HG03159 (cell line): ENCODE measurements around the gene KISS1R.
"Not testable (repeated sequence)": the region's sequence is repeated elsewhere in the genome, so short reads cannot be mapped to it uniquely, and the experiment has no call there.

ENCODE experiments used
- ATAC-seq: cut with Tn5 transposase; IDR thresholded peaks from one replicate; pipeline ENCODE4 v1.9.1; 2021; ENCODE audit warnings: mild to moderate bottlenecking, moderate library complexity; ENCODE audit not compliant: unreplicated experiment

Gene KISS1R

DNA sequence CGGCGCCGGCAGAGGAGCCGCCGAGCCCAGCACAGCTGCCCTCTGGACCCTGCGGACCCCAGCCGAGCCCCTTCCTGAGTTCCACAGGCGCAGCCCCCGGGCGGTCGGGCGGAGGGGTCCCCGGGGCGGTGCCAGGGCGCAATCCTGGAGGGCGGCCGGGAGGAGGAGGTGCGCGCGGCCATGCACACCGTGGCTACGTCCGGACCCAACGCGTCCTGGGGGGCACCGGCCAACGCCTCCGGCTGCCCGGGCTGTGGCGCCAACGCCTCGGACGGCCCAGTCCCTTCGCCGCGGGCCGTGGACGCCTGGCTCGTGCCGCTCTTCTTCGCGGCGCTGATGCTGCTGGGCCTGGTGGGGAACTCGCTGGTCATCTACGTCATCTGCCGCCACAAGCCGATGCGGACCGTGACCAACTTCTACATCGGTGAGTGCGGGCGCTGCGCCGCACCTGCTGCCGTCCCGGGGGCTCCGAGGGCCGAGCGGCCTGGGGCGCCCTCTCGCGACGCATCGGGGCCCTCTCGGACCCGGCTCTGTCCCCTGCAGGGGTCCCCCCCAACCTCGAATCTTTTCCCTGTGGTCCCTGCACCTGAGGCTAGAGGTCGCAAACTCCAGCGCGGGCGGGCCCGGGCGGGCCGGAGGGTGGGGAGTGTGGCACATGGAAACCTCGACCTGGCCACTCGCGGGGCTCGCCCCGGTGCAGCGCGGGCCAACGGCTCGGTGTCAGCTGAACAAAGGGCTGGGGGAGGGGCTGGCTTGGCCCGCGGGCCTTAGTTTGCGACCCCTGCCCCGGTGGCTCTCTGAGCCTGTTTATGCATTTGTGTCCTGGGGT lies at the start of gene KISS1R:
Gene KISS1R, plus strand, starts transcription at position 11 of the 829 bp plus-strand sequence. Its CDS starts 170 bp downstream, at position 181.
- no peak for ATAC-seq

DNA sequence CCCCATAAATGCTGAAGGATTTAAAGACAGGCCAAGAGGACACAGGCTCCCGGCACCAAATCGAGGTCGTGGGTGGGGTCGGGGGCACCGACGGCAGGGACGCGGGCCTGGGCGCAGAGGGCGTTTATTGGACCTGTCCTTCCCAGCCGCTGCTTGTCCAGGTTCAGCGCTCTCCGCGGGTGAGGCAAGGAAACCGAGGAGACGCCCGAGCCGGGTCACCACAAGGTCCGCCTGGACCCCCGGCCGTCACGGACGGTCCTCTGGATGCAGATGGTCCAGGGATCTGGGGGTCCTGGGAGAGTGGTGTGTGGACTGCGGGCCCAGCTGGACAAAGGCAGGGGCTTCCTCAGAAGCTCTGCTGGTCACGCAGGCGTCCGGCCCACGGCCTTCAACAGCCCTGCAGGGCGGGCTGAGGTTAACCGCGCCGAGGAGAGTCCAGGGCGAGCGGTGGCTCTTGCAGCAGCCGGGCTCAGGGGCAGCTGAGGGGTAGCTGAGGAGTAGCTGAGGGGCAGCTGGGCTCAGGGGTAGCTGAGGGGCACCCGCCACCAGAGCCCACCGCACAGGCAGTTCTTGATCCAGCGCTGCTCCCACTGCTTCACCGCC lies 49.2 kb upstream of the KISS1R start:
- ATAC-seq, result no peak

DNA sequence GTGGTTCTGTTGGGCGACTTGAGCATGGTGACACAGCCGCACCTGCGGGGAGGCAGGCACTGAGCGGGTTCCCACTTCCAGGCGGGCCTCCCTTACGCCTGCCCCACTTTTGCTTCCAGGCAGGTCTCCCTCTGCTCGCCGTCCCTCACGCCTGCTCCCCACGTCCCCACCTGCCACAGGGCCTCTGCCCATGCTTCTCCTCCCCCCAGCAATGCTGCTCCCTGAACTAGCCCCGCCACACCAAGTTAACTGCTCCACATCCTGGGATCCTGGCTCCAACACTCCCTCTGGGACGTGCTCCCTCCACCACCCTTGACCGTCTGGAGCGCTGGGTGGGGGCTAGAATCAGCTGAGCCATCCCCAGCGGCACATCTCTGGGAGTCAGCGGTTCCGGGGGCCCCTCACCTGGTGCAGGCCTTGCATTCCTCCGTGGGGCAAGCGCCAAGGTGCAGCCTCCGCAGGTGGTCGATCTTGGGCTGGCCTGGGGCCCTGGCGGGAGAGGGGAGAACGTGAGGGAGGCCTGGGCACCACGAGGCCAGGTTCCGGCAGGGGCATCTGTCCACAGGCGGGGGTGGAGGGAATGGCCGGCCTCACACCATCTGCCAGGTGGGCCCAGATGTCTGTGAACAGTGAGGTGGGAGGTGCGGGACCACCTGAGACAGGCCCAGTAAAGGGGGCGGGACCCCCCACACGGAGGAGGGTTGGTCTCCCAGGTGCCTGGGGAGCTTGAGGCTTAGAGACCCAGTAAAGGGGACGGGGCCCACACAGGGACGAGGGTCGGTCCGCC lies 48.5 kb upstream of the KISS1R start:
- ATAC-seq, result no peak

DNA sequence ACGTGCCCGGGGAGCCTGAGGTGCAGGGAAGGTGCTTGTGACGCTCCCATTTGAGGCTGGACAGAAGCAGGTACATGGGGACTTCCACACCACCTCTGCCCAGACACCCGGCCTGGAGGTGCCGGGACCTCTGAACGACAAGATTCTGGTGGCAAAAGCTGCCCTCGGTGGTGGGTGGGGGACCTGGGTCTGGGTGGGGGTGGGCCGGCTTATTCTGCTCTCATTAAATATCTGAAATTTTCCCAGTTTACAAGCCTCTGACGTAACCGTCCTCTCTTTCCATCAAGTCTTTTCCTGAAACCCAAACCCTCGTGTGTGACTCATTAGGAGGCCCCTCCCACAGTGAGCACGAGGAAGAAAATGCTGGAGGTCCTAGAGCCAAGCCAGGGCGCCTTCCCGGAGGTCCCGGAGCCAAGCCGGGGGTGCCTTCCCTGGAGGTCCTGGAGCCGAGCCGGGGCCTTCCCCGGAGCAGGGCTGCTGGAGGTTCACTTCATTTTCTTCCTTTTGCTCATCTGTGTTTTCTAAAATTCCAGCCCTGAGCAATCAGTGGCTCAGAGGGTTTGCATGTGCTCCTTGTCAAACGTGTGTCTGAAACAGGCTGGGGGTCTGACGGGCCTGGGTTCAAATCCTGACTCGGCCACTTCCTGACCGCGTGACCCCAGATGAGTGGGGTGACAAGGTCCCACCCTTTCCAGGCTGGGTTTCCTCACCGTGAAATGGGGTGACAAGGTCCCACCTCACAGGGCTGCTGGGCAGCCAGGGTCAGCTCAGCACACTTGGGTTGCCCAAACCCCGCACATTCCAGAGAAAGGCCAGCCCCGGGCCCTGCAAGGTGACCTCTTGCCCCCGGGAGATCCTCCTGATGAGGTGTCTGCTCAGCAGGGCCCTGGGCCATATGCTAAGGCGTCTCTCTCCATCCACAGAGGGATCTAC lies 47.6 kb upstream of the KISS1R start:
- ATAC-seq, result no peak

DNA sequence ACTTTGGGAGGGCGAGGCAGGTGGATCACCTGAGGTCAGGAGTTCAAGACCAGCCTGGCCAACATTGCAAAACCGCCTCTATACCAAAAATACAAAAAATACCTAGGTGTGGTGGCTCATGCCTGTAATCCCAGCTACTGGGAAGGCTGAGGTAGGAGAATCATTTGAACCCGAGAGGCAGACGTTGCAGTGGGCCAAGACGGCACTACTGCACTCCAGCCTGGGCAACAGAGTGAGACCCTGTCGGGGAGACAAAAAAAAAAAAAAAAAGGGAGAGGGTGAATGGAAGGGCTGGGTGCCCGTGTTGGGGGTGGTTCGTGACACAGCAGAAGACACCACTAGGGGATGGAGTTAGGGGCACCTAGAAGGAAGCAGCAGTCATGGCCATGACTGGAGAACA lies 46.8 kb upstream of the KISS1R start:
- ATAC-seq, result no peak

DNA sequence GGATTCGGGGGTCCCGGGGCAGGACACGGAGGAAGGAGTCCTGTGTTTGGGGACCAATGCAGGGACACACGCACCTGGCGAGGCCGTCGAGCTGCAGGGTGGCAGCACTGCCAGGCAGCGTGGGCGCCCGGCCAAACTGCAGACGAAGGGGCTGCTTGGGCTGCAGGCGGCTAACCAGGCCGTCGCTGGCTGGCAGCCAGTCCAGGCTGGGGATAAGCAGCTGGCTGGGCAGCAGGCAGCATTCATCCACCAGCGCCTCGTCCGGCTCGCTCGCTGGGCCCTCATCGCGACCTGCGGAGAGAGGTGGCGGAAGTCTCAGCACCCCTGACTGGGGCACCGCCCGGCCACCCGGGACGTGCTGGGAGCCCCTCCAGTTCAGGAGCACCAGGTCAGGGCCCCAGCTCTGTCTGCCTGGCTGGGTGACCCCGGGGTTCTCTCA lies 46.2 kb upstream of the KISS1R start:
- no peak for ATAC-seq

DNA sequence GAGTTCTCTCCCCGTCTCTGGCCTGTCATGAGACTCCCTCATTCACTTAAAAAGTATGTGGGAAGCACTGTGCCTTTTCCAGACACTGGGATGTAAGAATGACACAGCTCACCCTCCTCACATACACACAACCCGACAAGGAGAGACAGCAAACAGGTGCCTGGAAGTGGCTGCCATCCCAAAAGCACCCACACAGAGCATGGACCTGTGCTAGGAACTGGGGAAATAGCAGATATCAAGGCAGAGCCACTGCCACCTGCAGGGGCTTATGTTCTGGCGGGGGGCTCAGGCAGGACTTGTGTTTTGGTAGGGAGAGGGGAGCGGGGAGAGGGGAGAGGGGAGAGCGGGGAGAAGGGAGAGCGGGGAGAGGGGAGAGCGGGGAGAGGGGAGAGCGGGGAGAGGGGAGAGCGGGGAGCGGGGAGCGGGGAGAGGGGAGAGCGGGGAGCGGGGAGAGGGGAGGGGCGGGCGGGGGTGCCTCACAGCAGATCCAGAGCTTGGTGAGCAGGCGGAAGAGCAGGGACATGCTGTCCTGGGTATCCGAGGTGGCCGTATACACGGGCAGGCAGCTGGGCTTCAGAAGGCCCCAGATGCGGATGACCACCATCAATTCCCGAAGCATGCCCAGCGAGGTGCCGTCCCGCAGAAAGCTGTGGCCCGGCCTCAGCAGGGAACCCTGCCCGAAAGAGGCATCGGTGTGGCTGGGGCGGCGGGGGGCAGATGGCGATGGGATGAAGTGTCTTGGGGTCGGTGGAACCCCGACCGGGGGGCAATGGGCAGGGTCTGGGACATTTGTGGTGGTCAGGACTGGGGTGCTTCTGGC lies 45.5 kb upstream of the KISS1R start:
- ATAC-seq, result no peak

DNA sequence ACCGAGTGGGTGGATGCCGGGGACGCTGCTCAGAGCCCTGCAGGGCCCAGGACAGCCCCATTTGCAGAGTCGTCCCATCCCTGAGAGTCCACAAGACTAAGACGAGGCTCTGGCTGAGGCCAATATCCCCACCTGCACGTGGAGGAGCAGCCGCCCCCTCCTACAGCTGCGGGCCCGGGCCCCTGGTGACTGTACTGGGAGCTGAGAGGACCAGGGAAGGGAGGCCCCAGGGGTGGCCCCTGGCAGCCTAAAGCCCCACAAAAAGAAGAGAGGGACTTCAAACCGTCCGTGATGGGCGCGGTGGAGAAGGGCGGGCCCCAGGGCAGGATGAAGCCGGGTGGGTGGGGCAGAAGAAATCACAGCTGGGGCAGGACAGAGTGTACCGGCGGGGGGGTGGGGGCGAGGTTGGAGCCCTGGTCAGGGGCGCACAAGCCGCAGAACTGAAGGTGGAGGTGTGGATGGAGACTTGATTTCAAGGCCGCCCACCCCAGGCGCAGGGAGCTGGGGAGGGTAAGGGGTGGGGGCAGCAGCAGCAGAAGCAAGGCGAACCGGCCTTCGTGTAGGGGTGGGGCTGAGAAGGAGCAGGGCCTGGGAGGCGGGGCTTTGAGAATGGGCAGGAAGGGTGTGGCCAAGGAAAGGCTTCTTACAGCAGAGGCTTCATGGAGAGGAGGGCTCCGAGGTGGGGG lies 44.7 kb upstream of the KISS1R start:
- ATAC-seq, result no peak

DNA sequence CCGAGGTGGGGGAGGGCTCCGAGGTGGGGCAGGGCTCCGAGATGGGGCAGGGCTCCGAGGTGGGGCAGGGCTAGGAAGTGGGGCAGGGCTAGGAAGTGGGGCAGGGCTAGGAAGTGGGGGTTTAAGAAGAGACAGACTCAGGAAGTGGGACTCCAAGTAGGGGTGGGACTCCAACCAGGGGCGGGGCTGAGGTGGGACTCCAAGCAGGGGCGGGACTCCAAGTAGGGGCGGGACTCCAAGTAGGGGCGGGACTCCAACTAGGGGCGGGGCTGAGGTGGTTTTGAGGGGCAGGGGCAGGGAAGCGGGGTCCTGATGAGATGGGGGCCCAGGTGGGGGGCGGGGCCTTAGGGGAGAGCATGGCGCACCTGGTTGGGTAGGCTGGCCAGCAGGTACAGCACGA lies 44.0 kb upstream of the KISS1R start:
- no peak for ATAC-seq

DNA sequence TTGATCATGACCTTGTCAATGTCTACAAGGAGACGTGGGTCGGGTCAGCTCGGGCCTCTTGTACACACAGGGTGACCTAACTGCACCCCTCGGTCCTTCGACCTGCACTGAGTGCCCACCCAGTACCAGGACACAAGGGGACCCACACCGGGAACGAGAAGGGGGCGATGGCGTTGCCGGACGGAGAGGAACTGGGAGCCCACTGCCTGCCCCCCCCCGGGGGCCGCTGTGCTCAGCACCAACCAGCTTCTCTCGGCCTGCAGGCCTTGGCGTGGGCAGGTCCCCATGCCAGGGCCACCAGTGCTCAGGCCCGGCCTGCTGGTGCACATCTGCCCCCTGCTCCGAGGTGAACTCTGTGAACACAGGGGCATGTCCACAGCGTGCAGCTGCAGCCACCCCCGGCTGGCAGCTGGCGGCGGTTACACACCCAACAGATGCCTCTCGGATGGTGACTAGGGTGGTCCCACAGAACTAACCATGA lies 43.5 kb upstream of the KISS1R start:
- no peak for ATAC-seq

DNA sequence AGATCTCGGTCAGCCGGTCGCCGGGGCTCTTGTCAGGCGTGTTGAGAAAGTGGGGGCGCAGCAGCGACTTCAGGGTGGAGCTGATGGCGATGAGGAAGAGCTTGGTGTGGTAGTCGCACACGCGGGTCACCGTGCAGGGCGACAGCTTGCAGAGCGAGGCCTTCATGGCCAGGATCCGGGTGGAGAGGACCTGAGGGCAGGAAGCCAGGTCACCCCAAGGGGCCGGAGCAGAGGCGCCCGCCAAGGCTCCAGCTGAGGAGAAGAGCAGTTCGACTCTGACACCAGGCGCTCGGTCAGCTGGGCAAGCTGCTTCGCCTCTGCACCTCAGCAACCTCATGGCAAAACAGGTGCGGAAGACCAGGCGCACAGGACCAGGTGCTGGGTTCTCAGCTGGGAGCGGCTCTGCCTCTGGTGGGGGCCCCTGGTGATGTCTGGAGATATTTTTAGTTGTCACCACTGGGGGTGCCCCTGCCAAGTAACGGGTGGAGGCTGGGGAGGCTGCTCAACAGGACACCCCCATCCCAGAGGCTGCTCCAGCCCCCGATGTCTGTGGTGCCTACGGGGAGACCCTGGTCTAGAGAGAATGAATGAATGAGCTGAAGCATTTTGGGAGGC lies 41.8 kb upstream of the KISS1R start:
- ATAC-seq, result no peak

DNA sequence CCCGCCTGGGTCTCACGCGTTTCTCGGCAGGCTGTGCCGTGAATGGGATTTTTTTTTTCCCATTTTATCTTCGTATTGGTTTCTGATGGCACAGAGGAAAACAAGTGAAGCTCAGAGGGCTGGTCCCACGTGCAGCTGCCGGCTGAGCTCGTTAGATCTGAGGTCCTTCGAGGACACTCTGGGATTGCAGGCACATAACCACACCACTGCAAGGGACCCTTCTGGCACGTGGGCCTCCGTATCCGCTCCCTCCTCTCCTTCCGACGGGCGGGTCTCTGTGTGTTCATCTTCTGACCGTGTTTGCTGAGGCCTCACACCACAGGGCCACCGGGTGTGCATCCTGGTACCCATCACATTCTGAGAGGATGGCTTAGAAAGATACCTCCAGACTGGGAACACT lies 41.0 kb upstream of the KISS1R start:
- ATAC-seq, result no peak

DNA sequence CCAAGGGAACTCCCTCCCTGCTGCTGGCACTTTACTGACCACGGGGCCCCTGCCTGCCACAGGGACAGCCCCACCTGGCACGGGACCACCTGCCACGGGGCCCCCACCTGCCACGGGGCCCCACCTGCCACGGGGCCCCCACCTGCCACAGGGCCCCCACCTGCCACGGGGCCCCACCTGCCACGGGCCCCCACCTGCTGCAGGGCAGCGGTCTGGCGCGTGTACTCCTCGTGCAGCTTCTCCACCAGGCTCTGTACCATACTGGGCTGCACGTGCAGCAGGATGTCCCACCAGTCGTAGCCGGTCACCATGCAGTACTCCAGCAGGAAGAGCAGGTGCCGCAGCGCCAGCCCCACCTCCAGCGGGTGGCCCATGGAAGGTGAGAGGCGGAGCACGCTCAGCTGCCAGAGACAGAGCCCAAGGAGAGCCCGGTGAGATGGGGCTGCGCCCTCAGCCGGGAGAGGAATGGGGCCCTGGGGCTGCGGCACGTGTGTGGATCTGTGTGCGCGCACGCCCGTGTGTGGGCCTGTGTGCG lies 40.3 kb upstream of the KISS1R start:
- no peak for ATAC-seq

DNA sequence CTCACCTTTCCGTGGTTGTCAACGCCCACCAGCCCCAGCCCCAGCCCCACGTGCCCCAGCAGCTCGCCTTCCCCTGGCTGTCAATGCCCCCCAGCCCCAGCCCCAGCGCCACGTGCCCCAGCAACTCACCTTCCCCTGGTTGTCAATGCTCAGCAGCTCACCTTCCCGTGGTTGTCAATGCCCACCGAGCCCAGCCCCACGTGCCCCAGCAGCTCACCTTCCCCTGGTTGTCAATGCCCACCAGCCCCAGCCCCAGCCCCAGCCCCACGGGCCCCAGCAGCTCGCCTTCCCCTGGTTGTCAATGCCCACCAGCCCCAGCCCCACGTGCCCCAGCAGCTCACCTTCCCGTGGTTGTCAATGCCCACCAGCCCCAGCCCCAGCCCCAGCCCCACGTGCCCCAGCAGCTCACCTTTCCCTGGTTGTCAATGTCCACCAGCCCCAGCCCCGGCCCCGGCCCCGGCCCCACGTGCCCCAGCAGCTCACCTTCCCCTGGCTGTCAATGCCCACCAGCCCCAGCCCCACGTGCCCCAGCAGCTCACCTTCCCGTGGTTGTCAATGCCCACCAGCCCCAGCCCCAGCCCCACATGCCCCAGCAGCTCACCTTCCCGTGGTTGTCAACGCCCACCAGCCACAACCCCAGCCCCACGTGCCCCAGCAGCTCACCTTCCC lies 39.0 kb upstream of the KISS1R start:
- not testable (repeated sequence) for ATAC-seq

DNA sequence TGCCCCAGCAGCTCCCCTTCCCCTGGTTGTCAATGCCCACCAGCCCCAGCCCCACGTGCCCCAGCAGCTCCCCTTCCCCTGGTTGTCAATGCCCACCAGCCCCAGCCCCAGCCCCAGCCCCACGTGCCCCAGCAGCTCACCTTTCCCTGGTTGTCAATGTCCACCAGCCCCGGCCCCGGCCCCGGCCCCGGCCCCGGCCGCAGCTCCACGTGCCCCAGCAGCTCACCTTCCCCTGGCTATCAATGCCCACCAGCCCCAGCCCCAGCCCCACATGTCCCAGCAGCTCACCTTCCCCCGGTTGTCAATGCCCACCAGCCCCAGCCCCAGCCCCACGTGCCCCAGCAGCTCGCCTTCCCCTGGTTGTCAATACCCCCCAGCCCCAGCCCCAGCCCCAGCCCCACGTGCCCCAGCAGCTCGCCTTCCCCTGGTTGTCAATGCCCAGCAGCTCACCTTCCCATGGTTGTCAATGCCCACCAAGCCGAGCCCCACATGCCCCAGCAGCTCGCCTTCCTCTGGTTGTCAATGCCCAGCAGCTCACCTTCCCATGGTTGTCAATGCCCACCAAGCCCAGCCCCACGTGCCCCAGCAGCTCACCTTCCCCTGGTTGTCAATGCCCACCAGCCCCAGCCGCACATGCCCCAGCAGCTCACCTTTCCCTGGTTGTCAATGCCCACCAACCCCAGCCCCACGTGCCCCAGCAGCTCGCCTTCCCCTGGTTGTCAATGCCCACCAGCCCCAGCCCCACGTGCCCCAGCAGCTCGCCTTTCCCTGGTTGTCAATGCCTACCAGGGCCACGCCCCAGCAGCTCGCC lies 38.2 kb upstream of the KISS1R start:
- not testable (repeated sequence) for ATAC-seq

DNA sequence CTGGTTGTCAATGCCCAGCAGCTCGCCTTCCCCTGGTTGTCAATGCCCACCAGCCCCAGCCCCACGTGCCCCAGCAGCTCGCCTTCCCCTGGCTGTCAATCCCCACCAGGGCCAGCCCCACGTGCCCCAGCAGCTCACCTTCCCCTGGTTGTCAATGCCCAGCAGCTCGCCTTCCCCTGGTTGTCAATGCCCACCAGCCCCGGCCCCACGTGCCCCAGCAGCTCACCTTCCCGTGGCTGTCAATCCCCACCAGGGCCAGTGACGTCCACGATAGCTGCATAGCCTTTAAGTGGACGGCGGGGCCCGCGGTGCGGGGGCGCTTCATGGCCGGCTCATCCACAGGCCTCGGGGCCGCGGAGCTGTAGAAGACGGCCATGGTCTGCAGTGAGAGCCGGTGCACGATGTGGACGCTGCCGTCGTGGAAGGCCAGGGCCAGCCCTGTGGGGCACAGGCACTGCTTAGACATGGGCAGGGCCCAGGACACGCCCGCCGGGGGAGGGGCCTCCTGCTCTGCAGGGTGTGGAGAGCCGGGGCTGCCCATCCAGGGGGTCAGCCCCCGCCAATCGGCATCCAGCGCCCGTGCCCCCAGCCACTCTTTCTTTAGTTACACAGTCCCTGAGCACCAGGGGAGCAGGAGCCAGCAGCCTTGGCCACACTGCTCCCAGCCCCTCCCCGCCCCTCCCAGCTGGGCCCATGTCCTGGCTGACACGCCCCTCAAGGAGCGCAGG lies 37.3 kb upstream of the KISS1R start:
- ATAC-seq, result no peak
